ENCODE results near the gene KDM6A.
"Not testable (repeated sequence)": the region's sequence is repeated elsewhere in the genome, so short reads cannot be mapped to it uniquely, and the experiment has no call there.

The KDM6A gene

GRCh38 chrX:44961817-44962607 lies 89.0 kb downstream of the KDM6A start:
- DNase-seq (ENCODE audit: low read depth), result no peak

- no peak for DNase-seq (ENCODE audit: low read depth)
These were observed 90.0 kb downstream of the KDM6A start for GRCh38 chrX:44962944-44963343.

- no peak for DNase-seq (ENCODE audit: low read depth)
These were observed 94.2 kb downstream of the KDM6A start for GRCh38 chrX:44967221-44967620.

- DNase-seq (ENCODE audit: low read depth), result no peak
These were observed 97.7 kb downstream of the KDM6A start for GRCh38 chrX:44970709-44971108.

- no peak for DNase-seq (ENCODE audit: low read depth)
These were observed 98.7 kb downstream of the KDM6A start for GRCh38 chrX:44971674-44972073.

- DNase-seq (ENCODE audit: low read depth), result no peak
These were observed 99.1 kb downstream of the KDM6A start for GRCh38 chrX:44972132-44972531.

GRCh38 chrX:44973420-44973932 lies 100.5 kb downstream of the KDM6A start:
- no peak for DNase-seq (ENCODE audit: low read depth)

- DNase-seq (ENCODE audit: low read depth), result no peak
These were observed 101.5 kb downstream of the KDM6A start for GRCh38 chrX:44974451-44974850.

- DNase-seq (ENCODE audit: low read depth), result no peak
These were observed 102.8 kb downstream of the KDM6A start for GRCh38 chrX:44975666-44976263.

GRCh38 chrX:44978976-44979375 lies 106.0 kb downstream of the KDM6A start:
- DNase-seq (ENCODE audit: low read depth), result no peak

- DNase-seq (ENCODE audit: low read depth), result no peak
These were observed 107.4 kb downstream of the KDM6A start for GRCh38 chrX:44980403-44980802.

- no peak for DNase-seq (ENCODE audit: low read depth)
These were observed 107.9 kb downstream of the KDM6A start for GRCh38 chrX:44980883-44981282.

GRCh38 chrX:44989995-44990770 lies 117.2 kb downstream of the KDM6A start:
- DNase-seq (ENCODE audit: low read depth), result no peak

- DNase-seq (ENCODE audit: low read depth), result no peak
These were observed 119.8 kb downstream of the KDM6A start for GRCh38 chrX:44992775-44993174.

GRCh38 chrX:44996277-44996676 lies 123.3 kb downstream of the KDM6A start:
- DNase-seq (ENCODE audit: low read depth), result no peak

- DNase-seq (ENCODE audit: low read depth), result no peak
These were observed 124.4 kb downstream of the KDM6A start for GRCh38 chrX:44997282-44997812.

- no peak for DNase-seq (ENCODE audit: low read depth)
These were observed 124.9 kb downstream of the KDM6A start for GRCh38 chrX:44997888-44998287.

GRCh38 chrX:44999237-44999636 lies 126.2 kb downstream of the KDM6A start:
- DNase-seq (ENCODE audit: low read depth), result not testable (repeated sequence)

- not testable (repeated sequence) for DNase-seq (ENCODE audit: low read depth)
These were observed 126.9 kb downstream of the KDM6A start for GRCh38 chrX:44999872-45000271.

GRCh38 chrX:45001048-45001447 lies 128.1 kb downstream of the KDM6A start:
- no peak for DNase-seq (ENCODE audit: low read depth)

- no peak for DNase-seq (ENCODE audit: low read depth)
These were observed 130.1 kb downstream of the KDM6A start for GRCh38 chrX:45003085-45003484.

GRCh38 chrX:45006002-45006800 lies 133.2 kb downstream of the KDM6A start:
- no peak for DNase-seq (ENCODE audit: low read depth)

Data from activated T-helper 9 cell treated with anti-CD3 and anti-CD28 coated beads, Interleukin-2, amount 50 U/mL, for 16 hours (primary cell).